ENCODE data around the gene CASP9. TPM values are rescaled to one million over a fixed set of nuclear protein-coding genes. Genes with fewer than 3 reads are reported as not detected.

CASP9 gene
- total and polyA plus RNA-seq, 10 of the 15 experiments (the other 5 are each of a cell fraction or from before 2014, with no cell fraction given), result 2.7 to 14.6 (median 7.6) TPM

- no peaks in the 10 kb centered on the region for H3K79me2 ChIP-seq (ENCODE audit: control insufficient read depth, insufficient read depth, low read length)
- ChIA-PET POLR2A (interaction anchor here (1.1 kb wide), 1 partner anchor 11 kb away, joined by 3 read pairs; no protein-coding TSS in a partner anchor), RAD21 (ENCODE audit: unreplicated experiment) (no interaction called here), SMC1A (ENCODE audit: uncharacterized antibody, unreplicated experiment) (interaction anchor here (1.6 kb wide), 1 partner anchor 119 kb away, joined by 4 read pairs; no protein-coding TSS in a partner anchor), CTCF (interaction anchor here (0.9 to 1.6 kb wide), 2 partner anchors 10 to 14 kb away, joined by 3 to 6 read pairs; no protein-coding TSS in a partner anchor)
- no peak overlapping the region for H3K4me3 ChIP-seq
- in situ Hi-C loops (cut with MboI), result no loop called here
- no peak overlapping the region for H2AFZ ChIP-seq (ENCODE audit: control insufficient read depth, low read depth, low read length)
- BruUV-seq (replicated peaks), result no TSS peak
- ATAC-seq (no peak), DNase-seq (ENCODE audit: low read depth, low spot score) (no peak), FAIRE-seq (no peak)
- no peak overlapping the region for H3K4me2 ChIP-seq (ENCODE audit: control insufficient read depth, insufficient read depth)
- TF ChIP-seq NR2C2 (IDR thresholded peaks at IDR 0.05; ENCODE audit: borderline replicate concordance, control insufficient read depth, insufficient read length, low read depth), result no peak
- TF ChIP-seq, protein P1, sequence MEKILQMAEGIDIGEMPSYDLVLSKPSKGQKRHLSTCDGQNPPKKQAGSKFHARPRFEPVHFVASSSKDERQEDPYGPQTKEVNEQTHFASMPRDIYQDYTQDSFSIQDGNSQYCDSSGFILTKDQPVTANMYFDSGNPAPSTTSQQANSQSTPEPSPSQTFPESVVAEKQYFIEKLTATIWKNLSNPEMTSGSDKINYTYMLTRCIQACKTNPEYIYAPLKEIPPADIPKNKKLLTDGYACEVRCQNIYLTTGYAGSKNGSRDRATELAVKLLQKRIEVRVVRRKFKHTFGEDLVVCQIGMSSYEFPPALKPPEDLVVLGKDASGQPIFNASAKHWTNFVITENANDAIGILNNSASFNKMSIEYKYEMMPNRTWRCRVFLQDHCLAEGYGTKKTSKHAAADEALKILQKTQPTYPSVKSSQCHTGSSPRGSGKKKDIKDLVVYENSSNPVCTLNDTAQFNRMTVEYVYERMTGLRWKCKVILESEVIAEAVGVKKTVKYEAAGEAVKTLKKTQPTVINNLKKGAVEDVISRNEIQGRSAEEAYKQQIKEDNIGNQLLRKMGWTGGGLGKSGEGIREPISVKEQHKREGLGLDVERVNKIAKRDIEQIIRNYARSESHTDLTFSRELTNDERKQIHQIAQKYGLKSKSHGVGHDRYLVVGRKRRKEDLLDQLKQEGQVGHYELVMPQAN (conservative IDR thresholded peaks at IDR 0.05), result no peak
- TF ChIP-seq CEBPB (IDR thresholded peaks at IDR 0.05; ENCODE audit: borderline replicate concordance in 1 of 2, low read depth in 2 of 2, low read length in 2 of 2), result no peak
- no peak for TF ChIP-seq FOXM1 (IDR thresholded peaks at IDR 0.05; ENCODE audit: low read depth, low read length)
- no peak for TF ChIP-seq TARDBP (IDR thresholded peaks at IDR 0.05; ENCODE audit: borderline replicate concordance)
- TF ChIP-seq, protein P2, sequence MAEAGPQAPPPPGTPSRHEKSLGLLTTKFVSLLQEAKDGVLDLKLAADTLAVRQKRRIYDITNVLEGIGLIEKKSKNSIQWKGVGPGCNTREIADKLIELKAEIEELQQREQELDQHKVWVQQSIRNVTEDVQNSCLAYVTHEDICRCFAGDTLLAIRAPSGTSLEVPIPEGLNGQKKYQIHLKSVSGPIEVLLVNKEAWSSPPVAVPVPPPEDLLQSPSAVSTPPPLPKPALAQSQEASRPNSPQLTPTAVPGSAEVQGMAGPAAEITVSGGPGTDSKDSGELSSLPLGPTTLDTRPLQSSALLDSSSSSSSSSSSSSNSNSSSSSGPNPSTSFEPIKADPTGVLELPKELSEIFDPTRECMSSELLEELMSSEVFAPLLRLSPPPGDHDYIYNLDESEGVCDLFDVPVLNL (IDR thresholded peaks at IDR 0.05; ENCODE audit: low read depth, low read length), result no peak
- TF ChIP-seq FOS (IDR thresholded peaks at IDR 0.05; ENCODE audit: borderline replicate concordance, extremely low read depth, insufficient read length), result no peak
- no peak for TF ChIP-seq PRDM15 (CRISPR knock-in tag; IDR thresholded peaks at IDR 0.05)
- TF ChIP-seq TAF1 (IDR thresholded peaks at IDR 0.05; ENCODE audit: borderline replicate concordance, low read depth, low read length), result no peak
- no peak for TF ChIP-seq TCF7 (IDR thresholded peaks at IDR 0.05; ENCODE audit: borderline replicate concordance)
- TF ChIP-seq IRF4 (IDR thresholded peaks at IDR 0.05; ENCODE audit: low read depth, low read length), result no peak
- H3K4me1 ChIP-seq (ENCODE audit: control insufficient read depth, insufficient read depth, low read length), result no peaks in the 10 kb centered on the region
- WGBS (ENCODE audit: insufficient coverage, insufficient replicate concordance, low lambda C conversion rate, missing lambda C conversion rate), result 60% methylated on average over 8 of the region's 8 CpGs
- no peaks in the 10 kb centered on the region for H4K20me1 ChIP-seq (ENCODE audit: control insufficient read depth, insufficient read depth)
- no peaks in the 10 kb centered on the region for H3K36me3 ChIP-seq (ENCODE audit: control insufficient read depth in 2 of 2, insufficient read depth in 2 of 2, low read length in 1 of 2)
- no peak overlapping the region for H3K27ac ChIP-seq (ENCODE audit: control insufficient read depth, insufficient read depth)
- no peaks in the 10 kb centered on the region; a peak in 1 of 4 replicates for H3K27me3 ChIP-seq (replicated peaks in 1 of 2; ENCODE audit: control insufficient read depth in 2 of 2, insufficient read depth in 2 of 2, low read length in 1 of 2)
- H3K9me3 ChIP-seq (replicated peaks; ENCODE audit: control insufficient read depth, insufficient read depth, low read length), result no peaks in the 10 kb centered on the region
- H3K9ac ChIP-seq (ENCODE audit: control insufficient read depth, insufficient read depth, low read length), result no peak overlapping the region
- intact Hi-C loops (cut with micrococcal nuclease; ENCODE audit: unreplicated experiment), result no loop called here
Measured at GRCh38 chr1:15442119-15442518, 81.9 kb downstream of the CASP9 start.

Measured in GM12878 (cell line).